Activated CD8-positive, alpha-beta memory T cell treated with anti-CD3 and anti-CD28 coated beads for 4 hours (primary cell): Measurements from ENCODE around the gene SCG3.

Experiments used
- DNase-seq, 2 donors: peaks; one replicate each; pipeline ENCODE4 v3.0.0-alpha.2; 2020; ENCODE audit warnings: low read depth in 2 of 2

Gene SCG3

GRCh38 chr15:51758645-51759044 lies 77.3 kb downstream of the SCG3 start:
- no peak for DNase-seq

GRCh38 chr15:51759557-51760070 lies 78.3 kb downstream of the SCG3 start:
- DNase-seq = no peak

DNA sequence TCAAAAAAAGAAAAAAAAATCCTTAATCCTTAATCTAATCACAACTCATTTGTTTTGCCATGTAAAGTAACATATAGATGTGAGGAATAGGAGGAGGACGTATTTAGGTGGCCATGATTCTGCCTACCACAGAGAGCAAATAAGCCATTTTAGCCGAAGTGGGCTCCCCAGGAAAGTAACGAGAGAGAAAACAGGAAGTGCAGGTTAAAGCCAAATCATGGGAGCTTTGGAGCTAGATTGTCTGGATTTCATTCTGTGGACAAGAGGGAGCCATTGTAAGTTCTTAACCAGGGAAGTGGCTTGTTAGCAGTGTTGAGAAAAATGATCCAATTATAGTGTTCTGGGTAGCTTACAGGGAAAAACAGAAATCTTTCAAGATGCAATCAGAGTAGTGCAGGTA lies 79.5 kb downstream of the SCG3 start:
- DNase-seq = no peak

DNA sequence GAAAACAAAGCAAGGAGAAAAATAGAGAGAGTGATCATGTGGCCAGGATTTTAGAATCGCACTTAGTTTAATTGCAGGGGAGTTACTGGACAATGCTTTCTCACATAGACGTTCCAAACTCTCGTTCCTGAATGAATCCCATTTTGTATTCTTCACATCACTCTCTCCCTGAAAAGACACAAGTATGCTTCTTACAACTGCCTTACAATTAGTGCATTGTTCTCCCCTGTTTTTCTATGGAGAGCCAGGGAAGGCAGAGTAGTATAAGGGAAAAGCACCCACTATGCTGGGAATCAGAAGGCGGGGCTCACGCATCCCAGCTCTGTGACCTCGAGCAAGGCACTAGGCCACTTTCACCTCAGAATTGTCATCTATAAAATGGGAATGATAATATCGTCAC lies 84.4 kb downstream of the SCG3 start:
- DNase-seq = no peak

GRCh38 chr15:51766341-51766740 lies 85.0 kb downstream of the SCG3 start:
- no peak for DNase-seq

DNA sequence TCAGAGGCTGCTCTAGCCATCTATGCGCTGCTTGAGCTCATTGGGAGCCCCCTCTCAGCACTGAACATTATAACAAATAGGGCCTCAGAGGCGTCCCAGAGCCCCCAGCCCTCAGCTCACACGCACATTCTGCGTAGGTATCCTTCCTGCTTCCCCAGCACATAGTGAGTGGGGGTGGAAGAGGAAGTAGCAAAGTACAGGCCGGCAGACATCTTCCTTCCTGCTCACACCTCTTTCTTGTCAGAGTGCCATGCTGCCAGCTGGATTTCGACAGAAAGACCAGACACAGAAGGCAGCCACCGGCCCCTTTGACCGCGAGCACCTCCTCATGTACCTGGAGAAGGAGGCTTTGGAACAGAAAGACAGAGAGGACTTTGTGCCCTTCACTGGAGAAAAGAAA lies 86.7 kb downstream of the SCG3 start:
- DNase-seq = no peak
